Kidney (tissue), 14 donors: ENCODE data around the gene CHRD. TPM values are rescaled to one million over a fixed set of nuclear protein-coding genes. Genes with fewer than 3 reads are reported as not detected.

Experiments
- DNase-seq, 5 donors: peaks; one replicate each; pipeline ENCODE4 v3.0.0-alpha.2; 2013 to 2020
- FAIRE-seq: peaks from 2 replicates; lab custom pipeline; 2012; peaks lifted over from hg19 to GRCh38; lab: Jason Lieb, UNC
- H3K27ac ChIP-seq, 2 donors: one replicate each; pipeline ENCODE4 v1.7.0; 2013; ENCODE audit warnings: low read depth in 2 of 2, low read length in 2 of 2, inconsistent platforms in 1 of 2
- H3K27me3 ChIP-seq: one replicate; pipeline ENCODE4 v1.7.1; 2013; ENCODE audit warnings: low read length, inconsistent platforms; ENCODE audit not compliant: control insufficient read depth, insufficient read depth
- H3K36me3 ChIP-seq, 3 donors: one replicate each; pipeline versions ENCODE4 v1.7.0 to v1.7.1; 2013; ENCODE audit warnings: low read length in 3 of 3, control low read depth in 1 of 3, inconsistent platforms in 1 of 3; ENCODE audit not compliant: insufficient read depth in 3 of 3, control insufficient read depth in 2 of 3
- H3K4me1 ChIP-seq, 3 donors: one replicate each; pipeline versions ENCODE4 v1.7.0 to v1.7.1; 2013; ENCODE audit warnings: low read length in 3 of 3, inconsistent platforms in 1 of 3, low read depth in 1 of 3; ENCODE audit not compliant: control insufficient read depth in 2 of 3, insufficient read depth in 2 of 3
- H3K4me3 ChIP-seq, 3 donors: one replicate each; pipeline versions ENCODE4 v1.7.0 to v1.8.1; 2013; ENCODE audit warnings: low read length in 3 of 3, control low read depth in 1 of 3, inconsistent platforms in 1 of 3
- H3K9ac ChIP-seq, 3 donors: one replicate each; pipeline versions ENCODE4 v1.7.0 to v1.7.1; 2013; ENCODE audit warnings: low read length in 3 of 3, control low read depth in 1 of 3, inconsistent platforms in 1 of 3
- H3K9me3 ChIP-seq, 3 donors: one replicate each; pipeline versions ENCODE4 v1.7.0 to v1.7.1; 2013; ENCODE audit warnings: low read length in 3 of 3, control low read depth in 1 of 3, inconsistent platforms in 1 of 3; ENCODE audit not compliant: control insufficient read depth in 2 of 3, insufficient read depth in 1 of 3
- intact Hi-C: fragments of 100-400 bp; cut with DNase I; formaldehyde crosslinking; loops from one replicate; pipeline ENCODE4 v1.11.1; 2022
- polyA plus RNA-seq: library from polyadenylated mRNA; stranded (reverse); fragments of 350-450 nt; fragmentation: Illumina TruSeq; extraction: RNeasy Lipid Tissue Mini Kit (QIAGEN cat#74804); gene quantifications from one replicate; pipeline ENCODE4 v1.2.3, GENCODE V29; 2014; ENCODE audit warnings: low read depth, low replicate concordance; ENCODE audit not compliant: insufficient read depth
- total RNA-seq: library from RNA; stranded (reverse); fragmentation: NEBNext Ultra II Directional; extraction: Animal tissue kit (Norgen Biotek cat#: 25700); gene quantifications from one replicate; pipeline ENCODE4 v1.2.1, GENCODE V29; 2021
- TF ChIP-seq, protein P1 (sequence below): IDR thresholded peaks from 3 replicates; pipeline ENCODE4 v1.5.1; 2012; ENCODE audit warnings: mild to moderate bottlenecking, moderate library complexity, borderline replicate concordance; ENCODE audit not compliant: insufficient read depth; ENCODE audit errors: extremely low read depth
- donor health status: control.
- donor health status: control.
- donor health status: control.
- donor health status: control.
- donor health status: control.
- donor health status: DM: yes; HTN: yes; CAD: no.
- donor health status: Normal renal cell carcinoma (clear cell type).

Gene CHRD
- total and polyA plus RNA-seq, 2 donors from 2014 or later, result 16.8 to 18.6 TPM

DNA sequence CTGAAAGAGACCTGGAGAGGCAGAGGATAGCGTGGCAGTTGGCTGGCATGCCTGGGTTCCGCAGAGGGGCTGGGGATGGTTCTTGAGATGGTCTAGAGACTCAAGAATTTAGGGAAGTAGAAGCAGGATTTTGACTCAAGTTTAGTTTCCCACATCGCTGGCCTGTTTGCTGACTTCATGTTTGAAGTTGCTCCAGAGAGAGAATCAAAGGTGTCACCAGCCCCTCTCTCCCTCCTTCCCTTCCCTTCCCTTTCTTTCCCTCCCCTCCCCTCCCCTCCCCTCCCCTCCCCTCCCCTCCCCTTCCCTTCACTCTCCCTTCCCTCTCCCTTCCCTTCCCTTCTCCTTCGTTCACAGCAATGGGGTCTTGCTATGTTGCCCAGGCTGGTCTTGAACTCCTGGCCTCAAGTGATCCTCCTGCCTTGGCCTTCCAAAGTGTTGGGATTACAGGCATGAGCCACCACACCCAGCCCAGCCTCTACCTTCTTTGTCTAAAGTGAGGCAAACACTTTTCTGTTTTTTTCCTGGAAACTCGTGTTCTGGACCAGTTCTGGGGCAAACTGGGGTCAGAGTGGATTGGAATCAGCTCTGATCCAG lies 10.2 kb downstream of the CHRD start:
- Histone ChIP-seq H3K9me3 (no peaks in the 10 kb centered on the region), H3K36me3 (no peaks in the 10 kb centered on the region), H3K27me3 (no peaks in the 10 kb centered on the region), H3K4me3 (no peak overlapping the region), H3K4me1 (no peaks in the 10 kb centered on the region), H3K27ac (no peak overlapping the region), H3K9ac (no peak overlapping the region)
- intact Hi-C loops, result no loop called here
- FAIRE-seq (no peak), DNase-seq (no peak)
- TF ChIP-seq, protein P1, sequence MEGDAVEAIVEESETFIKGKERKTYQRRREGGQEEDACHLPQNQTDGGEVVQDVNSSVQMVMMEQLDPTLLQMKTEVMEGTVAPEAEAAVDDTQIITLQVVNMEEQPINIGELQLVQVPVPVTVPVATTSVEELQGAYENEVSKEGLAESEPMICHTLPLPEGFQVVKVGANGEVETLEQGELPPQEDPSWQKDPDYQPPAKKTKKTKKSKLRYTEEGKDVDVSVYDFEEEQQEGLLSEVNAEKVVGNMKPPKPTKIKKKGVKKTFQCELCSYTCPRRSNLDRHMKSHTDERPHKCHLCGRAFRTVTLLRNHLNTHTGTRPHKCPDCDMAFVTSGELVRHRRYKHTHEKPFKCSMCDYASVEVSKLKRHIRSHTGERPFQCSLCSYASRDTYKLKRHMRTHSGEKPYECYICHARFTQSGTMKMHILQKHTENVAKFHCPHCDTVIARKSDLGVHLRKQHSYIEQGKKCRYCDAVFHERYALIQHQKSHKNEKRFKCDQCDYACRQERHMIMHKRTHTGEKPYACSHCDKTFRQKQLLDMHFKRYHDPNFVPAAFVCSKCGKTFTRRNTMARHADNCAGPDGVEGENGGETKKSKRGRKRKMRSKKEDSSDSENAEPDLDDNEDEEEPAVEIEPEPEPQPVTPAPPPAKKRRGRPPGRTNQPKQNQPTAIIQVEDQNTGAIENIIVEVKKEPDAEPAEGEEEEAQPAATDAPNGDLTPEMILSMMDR, result no peak

DNA sequence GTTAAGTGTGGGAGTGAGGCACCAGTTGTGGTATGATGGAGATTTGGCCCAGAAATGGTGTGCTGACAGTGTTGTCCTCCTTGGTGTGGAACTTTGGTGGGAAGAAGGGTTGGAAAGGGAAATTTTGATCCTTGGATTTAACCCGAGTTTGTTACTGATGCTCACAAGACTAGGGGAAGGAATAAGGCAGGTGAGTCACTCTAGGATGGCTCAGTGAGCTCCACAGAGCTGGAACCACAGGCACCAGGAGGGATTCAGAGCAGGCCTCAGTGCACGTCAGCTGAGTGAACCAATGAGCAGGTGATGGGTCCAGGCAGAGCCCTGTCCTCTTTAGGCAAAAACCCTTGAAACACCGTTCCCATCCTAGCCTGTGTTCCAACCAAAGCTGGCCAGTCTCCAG lies 11.4 kb downstream of the CHRD start:
- H3K27ac ChIP-seq, result no peak overlapping the region
- H3K27me3 ChIP-seq, result no peaks in the 10 kb centered on the region
- no peaks in the 10 kb centered on the region for H3K36me3 ChIP-seq
- DNase-seq, result no peak
- intact Hi-C loops, result no loop called here
- no peak for FAIRE-seq
- H3K9ac ChIP-seq, result no peak overlapping the region
- TF ChIP-seq, protein P1, result no peak
- no peaks in the 10 kb centered on the region for H3K9me3 ChIP-seq
- H3K4me3 ChIP-seq, result no peak overlapping the region
- no peaks in the 10 kb centered on the region for H3K4me1 ChIP-seq

DNA sequence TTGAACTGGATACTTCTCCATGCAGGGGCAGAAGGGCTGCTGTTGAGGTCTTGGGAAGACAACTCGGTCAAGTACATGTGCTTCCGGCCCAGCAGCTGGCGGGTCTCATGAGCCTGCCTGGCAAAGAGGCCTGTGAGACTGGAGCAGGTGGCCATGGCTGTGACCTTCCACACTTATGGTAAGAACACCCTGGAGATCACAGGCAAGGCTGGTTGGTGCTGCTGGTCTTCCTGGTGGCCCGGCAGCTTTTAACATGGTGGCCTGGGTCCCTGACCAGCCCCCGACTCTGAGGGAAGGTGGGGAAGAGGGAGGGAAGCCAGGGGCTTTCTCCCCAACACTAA lies 15.4 kb downstream of the CHRD start:
- intact Hi-C loops, result no loop called here
- DNase-seq (no peak), FAIRE-seq (no peak)
- Histone ChIP-seq H3K9me3 (no peaks in the 10 kb centered on the region), H3K27me3 (no peaks in the 10 kb centered on the region), H3K9ac (no peak overlapping the region), H3K4me1 (no peaks in the 10 kb centered on the region), H3K27ac (no peak overlapping the region), H3K4me3 (no peak overlapping the region), H3K36me3 (no peaks in the 10 kb centered on the region)
- TF ChIP-seq, protein P1, result no peak

DNA sequence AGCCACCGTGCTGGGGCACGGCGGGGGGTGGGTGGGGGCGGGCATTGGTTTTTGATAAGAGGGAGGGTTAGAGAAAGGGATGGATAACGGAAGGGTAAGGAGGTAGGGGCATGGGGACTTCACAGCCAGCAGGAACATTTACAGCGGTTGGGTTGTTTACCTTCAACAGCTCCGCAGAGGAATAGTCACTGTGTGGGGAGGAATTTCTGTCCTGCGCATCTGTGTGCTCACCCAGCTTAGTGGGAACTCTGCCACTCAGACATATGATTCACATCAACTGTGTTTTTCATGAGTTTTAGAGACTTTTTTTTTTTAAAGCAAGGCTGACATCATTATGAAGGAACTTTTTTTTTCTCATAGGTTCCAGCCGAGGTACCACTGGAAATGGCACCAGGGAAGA lies 19.6 kb downstream of the CHRD start:
- FAIRE-seq, result no peak
- Histone ChIP-seq H3K9me3 (no peaks in the 10 kb centered on the region), H3K4me3 (no peak overlapping the region), H3K9ac (no peak overlapping the region), H3K4me1 (no peaks in the 10 kb centered on the region), H3K36me3 (no peaks in the 10 kb centered on the region), H3K27ac (no peak overlapping the region), H3K27me3 (no peaks in the 10 kb centered on the region)
- peak in 2 of 5 donors; percentile 31 to 79 for DNase-seq
- TF ChIP-seq, protein P1, result no peak
- intact Hi-C loops, result no loop called here
